Hypothalamus (tissue), 51 donors: ENCODE measurements around the gene ING4.

Source experiments
- DNase-seq, 51 donors: peaks; one replicate each; lab custom pipeline; 2025; lab: John Stamatoyannopoulos, UW

Gene ING4

GRCh38 chr12:6688999-6689882 is 26.3 kb upstream of the ING4 start, which contains the start of gene ZNF384:
Gene ZNF384, minus strand, starts transcription at chr12:6689375. Its CDS starts 9,855 bp downstream, at chr12:6679520.
- peak; percentile 68 to 100 (median 98) for DNase-seq

- peak in 26 of 51 donors; percentile 37 to 94 (median 83) for DNase-seq
Observed at GRCh38 chr12:6688543-6688998, 25.7 kb upstream of the ING4 start.

GRCh38 chr12:6685814-6686213 is 22.9 kb upstream of the ING4 start:
- no peak for DNase-seq

- DNase-seq, result peak in 2 of 51 donors; percentile 5 to 10
Observed at GRCh38 chr12:6684609-6685008, 21.7 kb upstream of the ING4 start.

- no peak for DNase-seq
Observed at GRCh38 chr12:6676962-6677361, 14.0 kb upstream of the ING4 start.

- DNase-seq, result no peak
Observed at GRCh38 chr12:6672143-6672542, 9.2 kb upstream of the ING4 start.

- no peak for DNase-seq
Observed at GRCh38 chr12:6667559-6668210, 4.8 kb upstream of the ING4 start.

- no peak for DNase-seq
Observed at GRCh38 chr12:6666211-6666610, 3.3 kb upstream of the ING4 start.

- DNase-seq, result no peak
Observed at GRCh38 chr12:6664902-6665301, 2.0 kb upstream of the ING4 start.

- peak in 1 of 51 donors; percentile 53 for DNase-seq
Observed at GRCh38 chr12:6662602-6662905, 365 bp downstream of the ING4 start.

GRCh38 chr12:6653987-6654386 is 8.9 kb downstream of the ING4 start:
- no peak for DNase-seq

- no peak for DNase-seq
Observed at GRCh38 chr12:6653342-6653741, 9.6 kb downstream of the ING4 start.

GRCh38 chr12:6652391-6652790 is 10.5 kb downstream of the ING4 start:
- no peak for DNase-seq

- DNase-seq, result no peak
Observed at GRCh38 chr12:6650832-6651231, 12.1 kb downstream of the ING4 start.

GRCh38 chr12:6647083-6647604 is 15.8 kb downstream of the ING4 start, which contains the start of gene ACRBP:
Gene ACRBP, minus strand, starts transcription at chr12:6647432. Its CDS starts 66 bp downstream, at chr12:6647366.
- peak in 42 of 51 donors; percentile 19 to 79 (median 46) for DNase-seq

GRCh38 chr12:6646276-6647082 is 16.4 kb downstream of the ING4 start:
- DNase-seq, result no peak

GRCh38 chr12:6644903-6645302 is 18.0 kb downstream of the ING4 start:
- peak in 18 of 51 donors; percentile 3 to 60 (median 26) for DNase-seq

GRCh38 chr12:6644257-6644596 is 18.7 kb downstream of the ING4 start:
- DNase-seq, result peak in 1 of 51 donors; percentile 35

GRCh38 chr12:6643569-6644256 is 19.2 kb downstream of the ING4 start:
- peak in 4 of 51 donors; percentile 6 to 32 (median 24) for DNase-seq

GRCh38 chr12:6641131-6641530 is 21.8 kb downstream of the ING4 start:
- peak in 1 of 51 donors; percentile 54 for DNase-seq
